NCI-H226 (cell line): Measurements from ENCODE around the gene SUPT6H.
"Not testable (repeated sequence)": the region's sequence is repeated elsewhere in the genome, so short reads cannot be mapped to it uniquely, and the experiment has no call there.

ENCODE experiments used
- DNase-seq: peaks from one replicate; pipeline ENCODE4 v3.0.0-alpha.2; 2015

SUPT6H gene

DNA sequence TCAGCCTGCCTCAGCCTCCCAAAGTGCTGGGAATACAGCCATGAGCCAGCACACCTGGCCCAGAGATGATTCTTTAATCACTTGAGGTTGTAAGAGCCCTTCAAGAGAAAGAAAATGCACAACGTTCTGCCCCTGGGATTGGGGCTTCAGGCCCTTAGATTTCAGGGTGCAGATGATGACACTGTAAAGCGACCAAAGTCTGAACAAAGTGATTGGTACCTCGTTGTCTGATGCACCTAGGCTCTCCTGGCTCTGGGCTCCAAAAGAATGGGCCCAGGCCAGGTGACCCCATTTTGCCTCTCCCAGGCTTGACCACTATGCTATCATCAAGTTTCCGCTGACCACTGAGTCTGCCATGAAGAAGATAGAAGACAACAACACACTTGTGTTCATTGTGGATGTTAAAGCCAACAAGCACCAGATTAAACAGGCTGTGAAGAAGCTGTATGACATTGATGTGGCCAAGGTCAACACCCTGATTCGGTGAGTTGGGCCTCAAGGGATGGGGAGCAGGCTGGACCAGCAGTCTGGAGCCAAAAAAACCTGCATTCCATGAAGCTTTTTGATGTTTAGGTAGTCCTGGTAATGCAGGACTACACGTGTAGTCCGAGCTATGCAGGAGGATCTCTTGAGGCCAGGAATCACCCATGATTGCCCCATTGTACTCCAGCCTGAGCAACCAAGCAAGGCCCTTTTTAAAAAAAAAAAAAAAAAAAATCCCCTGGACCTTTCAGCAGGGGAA is 60.6 kb downstream of the SUPT6H start:
- no peak for DNase-seq

DNA sequence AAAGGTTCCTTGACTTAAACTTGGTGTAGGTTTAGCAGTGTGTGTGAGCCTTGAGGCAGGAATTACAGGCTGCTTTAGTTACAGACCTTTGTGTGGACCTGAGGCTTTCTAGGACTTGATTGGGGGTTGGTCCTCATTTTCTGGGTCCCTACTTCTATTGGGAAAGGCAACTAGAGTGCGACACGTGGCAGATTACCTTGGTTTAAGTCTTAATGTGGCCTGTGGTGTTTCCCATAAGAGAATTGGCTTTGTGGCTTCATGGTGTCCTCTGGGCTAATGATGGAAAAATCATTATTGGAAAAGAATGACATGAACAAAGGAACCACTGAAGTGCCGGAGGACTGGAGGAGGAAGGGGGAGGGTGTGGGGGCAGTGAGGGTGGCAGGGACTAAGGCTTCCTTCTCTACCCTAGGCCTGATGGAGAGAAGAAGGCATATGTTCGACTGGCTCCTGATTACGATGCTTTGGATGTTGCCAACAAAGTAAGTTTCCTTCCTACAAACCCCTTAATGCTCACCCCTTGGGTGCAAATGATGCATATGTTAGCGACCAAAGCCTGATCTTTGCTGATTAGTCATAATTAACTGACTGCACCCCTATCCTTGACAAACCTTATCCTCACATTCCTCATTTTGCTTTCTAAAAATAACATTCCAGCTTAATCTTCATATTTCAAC is 61.3 kb downstream of the SUPT6H start:
- DNase-seq, result no peak

DNA sequence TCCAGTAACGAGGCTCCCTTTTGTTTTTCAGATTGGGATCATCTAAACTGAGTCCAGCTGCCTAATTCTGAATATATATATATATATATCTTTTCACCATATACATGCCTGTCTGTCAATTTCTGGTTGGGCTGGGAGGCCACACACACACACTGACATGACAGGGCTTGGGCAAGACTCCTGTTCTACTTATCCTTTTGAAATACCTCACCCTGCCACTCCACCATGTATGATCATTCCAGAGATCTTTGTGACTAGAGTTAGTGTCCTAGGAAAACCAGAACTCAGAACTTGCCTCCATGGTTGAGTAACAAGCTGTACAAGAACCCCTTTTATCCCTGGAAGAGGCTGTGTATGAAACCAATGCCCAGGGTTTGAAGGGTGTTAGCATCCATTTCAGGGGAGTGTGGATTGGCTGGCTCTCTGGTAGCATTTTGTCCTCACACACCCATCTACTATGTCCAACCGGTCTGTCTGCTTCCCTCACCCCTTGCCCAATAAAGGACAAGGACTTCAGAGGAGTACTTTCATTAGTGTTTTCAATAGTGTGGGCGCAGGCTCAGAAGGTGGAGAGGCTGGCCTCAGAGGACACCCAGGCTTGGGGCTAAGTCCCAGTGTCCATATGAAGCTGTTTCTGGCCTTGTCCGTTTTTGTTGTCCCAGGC is 62.0 kb downstream of the SUPT6H start:
- not testable (repeated sequence) for DNase-seq

DNA sequence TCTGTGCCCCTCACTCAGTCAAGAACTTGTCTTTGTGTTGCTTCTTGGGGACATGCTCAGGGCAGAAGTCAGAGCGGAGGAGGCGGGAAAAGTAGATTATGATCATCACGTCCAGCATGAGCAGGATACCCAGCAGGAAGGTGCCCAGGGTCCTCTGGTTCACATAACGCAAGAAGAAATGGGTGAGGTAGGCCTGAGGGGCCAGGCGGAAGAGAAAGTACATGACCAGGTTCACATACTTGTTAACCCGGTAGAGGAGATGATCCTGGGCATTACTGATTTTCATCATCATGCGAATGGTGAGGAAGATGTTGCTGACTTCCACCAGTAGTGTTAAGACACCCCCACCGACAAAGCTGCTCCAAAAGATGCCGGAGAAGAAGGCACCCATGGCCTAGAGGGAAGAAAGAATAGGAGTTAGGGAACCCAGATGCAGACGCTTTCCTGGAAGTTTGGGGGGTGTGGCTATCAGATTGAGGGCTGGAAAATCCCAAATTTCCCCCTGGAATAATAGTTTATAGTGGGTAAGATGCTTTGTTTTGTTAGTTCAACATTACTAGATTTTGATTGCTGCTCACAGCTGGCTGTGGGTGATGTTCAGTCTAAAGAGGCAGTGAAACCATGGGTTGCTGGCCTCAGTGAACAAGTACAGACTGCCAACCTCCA is 62.6 kb downstream of the SUPT6H start:
- DNase-seq, result no peak

DNA sequence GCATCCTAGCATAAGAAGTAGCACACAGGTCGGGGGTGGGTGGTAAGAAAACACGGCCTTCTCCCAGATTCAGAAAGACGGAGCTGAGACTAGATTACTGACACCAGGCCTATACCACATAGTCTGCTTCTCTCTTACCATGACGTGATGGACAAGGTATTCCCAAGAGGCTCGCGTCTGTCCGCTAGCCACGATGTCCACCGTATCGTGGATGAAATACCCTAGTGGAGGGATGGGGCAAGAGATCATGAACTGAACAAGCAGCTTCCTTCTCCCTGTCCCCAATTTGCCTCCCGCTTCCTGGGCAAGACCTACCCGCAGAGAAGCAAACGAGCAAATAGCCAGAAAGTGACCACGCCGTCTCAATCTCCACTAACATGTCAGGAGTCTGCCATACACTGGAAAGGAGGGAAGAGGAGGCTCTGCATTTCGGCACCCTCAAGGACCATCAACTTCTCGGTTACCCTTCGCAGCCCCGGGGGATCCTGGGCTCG is 63.2 kb downstream of the SUPT6H start:
- DNase-seq, result no peak

DNA sequence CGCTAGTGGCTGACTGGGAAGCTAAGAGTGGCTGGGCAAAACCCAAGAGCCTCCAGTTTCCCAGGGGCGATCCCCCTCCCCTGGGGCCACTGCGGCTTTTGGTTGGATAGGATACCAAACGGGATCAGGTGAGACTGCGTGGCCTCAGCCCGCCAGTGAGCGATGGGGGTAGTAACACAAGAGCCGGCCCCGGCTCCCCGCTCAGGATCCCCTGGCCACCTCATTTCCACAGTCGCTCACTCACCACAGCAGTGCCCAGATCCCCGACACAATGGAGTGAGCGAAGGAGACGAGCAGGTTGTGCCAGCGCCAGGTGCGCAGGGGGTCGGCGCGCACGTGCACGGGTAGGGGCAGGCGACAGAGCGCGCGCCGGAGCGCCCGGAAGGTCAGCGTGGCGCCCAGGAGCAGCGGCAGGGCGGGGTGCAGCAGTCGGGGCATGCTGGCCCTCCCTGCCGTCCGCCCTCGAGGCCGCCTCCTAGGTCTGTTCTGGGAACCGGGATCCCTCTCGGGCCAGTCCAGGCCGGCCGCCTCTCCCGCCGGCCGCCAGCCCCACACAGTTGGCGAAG is 63.7 kb downstream of the SUPT6H start:
- peak; percentile 87 for DNase-seq

DNA sequence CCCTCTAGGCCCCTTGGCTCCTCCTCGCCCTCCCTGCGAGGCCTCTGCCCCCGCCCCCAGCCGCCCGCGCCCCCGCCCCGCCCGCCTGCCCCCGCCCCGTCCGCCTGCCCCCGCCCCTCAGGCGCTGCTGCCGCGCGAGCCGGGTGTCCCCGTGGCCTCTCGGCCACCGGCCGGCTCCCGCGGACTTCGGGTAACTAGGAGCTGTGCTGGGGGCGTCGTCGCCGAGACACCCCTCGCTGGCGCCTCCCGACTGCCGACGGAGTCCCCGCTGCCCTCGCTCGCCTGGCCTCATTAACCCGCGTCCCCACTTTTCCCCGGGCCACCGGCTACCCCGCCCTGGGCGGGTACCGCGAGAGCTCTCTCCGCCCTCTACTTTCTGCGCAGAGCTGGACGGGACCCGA is 64.2 kb downstream of the SUPT6H start, which contains the start of gene TLCD1:
Gene TLCD1 (minus strand): TSS at position 8 of the 401 bp plus-strand sequence. CDS start 136 bp downstream, outside the sequence.
- DNase-seq, result peak; percentile 46

DNA sequence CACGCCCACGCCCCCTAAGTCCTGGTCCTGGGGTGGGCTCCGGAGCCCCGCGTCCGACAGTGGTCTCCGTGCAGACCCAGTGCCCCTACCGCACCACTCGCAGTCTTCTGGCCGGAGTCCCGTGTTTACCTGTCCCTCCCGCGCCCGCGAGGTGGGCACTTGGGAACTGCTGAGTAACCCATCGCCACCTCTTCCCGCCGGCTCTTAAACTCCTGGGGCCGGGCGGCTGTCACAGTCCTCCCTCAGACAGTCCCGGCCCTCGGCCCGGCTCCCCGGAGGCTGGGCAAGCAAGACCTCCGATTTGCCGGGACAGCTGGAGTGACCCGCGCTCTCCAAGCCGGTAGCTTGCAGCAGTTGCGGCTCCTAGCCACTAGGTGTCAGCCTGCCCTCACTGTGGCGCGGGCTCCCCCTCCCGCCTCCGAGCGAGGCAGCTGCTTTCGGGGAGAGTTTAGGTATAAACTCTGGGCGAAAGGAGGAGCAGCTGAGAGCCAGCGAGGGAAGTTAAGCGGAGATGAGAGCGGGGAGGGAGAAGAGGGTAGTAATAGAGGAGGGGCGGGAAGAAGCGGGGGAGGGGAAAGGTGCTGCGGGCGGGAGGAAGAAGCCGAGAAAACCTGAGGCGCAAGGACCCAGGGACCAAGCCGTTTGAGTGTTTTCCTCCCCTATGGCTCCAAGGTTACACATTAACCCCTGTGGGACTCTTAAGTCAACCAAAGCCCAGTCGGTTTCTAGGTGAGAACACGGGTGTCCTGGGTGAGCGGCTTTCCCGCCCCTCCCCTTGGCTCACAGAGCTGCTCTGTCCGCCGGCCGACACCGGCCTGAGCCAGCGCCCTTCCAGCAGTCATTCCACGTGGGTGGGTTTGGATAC is 64.9 kb downstream of the SUPT6H start:
- peak; percentile 95 for DNase-seq

- DNase-seq, result peak; percentile 89
These were observed 66.6 kb downstream of the SUPT6H start, which contains the start of gene NEK8 for GRCh38 chr17:28728364-28729200. Gene NEK8 (plus strand): TSS chr17:28728788. CDS start chr17:28728814, 26 bp downstream.

DNA sequence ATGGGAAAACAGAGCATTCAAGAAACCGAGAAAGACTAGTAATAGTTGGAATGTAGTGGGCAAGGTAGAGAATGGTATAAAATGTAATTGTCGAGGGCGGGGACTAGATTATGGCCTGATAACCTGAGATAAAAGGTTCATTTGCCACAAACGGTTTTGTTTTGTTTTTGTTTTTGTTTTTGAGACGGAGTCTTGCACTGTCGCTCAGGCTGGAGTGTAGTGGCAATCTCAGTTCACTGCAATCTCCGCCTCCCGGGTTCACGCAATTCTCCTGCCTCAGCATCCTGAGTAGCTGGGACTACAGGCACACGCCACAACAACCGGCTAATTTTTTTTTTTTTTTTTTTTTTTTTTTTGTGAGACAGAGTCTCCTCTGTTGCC is 67.9 kb downstream of the SUPT6H start:
- DNase-seq, result no peak

DNA sequence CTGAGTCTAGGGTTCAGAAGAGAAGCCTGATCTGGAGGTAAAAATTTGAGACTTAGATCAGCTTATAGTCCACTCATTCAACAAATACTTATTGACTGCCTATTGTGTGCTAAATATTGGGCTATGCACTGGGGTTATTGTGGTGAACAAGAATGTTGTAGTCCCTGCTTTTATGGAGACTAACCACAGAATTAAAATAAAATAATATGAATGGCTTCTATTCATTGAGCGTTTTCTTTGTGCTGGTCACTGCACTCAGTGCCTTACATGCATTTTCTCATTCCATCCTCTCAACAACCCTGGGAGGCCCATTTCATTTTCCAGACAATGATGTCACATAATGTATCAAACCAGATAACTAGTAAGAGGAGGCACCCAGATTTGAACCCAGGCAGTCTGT is 71.3 kb downstream of the SUPT6H start:
- no peak for DNase-seq

DNA sequence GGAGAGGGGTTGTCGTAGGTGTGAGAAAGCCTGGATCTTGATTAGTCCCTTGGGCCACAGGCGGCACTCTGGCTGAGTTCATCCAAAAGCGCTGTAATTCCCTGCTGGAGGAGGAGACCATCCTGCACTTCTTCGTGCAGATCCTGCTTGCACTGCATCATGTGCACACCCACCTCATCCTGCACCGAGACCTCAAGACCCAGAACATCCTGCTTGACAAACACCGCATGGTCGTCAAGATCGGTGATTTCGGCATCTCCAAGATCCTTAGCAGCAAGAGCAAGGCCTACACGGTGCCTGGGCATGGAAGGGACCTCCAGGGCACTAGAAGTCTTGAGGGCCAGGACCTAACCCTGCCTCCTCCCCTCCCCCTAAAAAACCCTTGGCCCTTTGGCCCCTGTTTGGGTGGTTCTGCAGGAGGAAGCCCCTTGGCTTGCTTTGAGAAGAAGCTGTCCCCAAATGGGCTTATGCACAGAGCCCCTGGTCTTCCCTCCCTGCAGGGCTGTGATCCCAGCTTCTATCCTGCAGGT is 72.8 kb downstream of the SUPT6H start:
- DNase-seq, result no peak

GRCh38 chr17:28735242-28735722 is 73.3 kb downstream of the SUPT6H start:
- DNase-seq, result no peak

GRCh38 chr17:28735913-28736769 is 74.1 kb downstream of the SUPT6H start:
- not testable (repeated sequence) for DNase-seq

DNA sequence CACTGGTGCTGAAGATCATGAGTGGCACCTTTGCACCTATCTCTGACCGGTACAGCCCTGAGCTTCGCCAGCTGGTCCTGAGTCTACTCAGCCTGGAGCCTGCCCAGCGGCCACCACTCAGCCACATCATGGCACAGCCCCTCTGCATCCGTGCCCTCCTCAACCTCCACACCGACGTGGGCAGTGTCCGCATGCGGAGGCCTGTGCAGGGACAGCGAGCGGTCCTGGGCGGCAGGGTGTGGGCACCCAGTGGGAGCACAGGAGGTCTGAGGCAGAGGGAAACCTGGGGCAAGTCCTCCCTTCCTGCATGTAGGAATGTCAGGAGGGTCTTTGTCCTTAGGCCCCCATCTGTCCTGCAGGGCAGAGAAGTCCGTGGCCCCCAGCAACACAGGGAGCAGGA is 75.3 kb downstream of the SUPT6H start:
- no peak for DNase-seq

GRCh38 chr17:28737770-28738679 is 76.0 kb downstream of the SUPT6H start:
- DNase-seq, result no peak

DNA sequence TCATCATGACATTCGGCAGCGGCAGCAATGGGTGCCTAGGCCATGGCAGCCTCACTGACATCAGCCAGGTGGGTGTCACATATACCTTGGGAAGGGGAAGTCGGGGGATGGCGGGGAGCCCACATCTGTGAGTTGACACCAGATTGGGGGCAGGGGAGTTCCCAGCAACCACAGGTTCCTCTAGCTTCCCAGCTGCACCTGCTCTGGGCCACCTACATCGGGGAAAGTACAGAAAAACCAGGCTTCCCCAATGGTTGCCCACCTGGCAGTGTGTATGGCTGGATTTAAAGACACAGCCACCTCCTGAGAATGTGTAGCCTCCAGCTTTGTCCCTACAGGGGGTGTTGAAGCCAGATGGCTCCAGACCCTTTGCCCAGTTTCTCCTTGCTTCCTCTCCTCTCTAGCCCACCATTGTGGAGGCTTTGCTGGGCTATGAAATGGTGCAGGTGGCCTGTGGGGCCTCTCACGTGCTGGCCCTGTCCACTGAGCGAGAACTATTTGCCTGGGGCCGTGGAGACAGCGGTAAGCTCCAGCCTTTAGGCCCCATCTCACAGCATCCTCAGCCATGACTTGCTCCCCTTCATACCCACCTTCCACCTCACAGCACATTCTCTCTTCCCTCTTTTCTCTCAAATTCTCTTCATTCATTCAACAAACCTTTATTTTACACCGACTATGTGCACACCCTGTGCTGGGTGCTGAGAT is 76.8 kb downstream of the SUPT6H start:
- no peak for DNase-seq
